ENCODE data around the gene MIER2.

- no peak for TF ChIP-seq CTCF (IDR thresholded peaks at IDR 0.05)
- TF ChIP-seq POLR2A (IDR thresholded peaks at IDR 0.05) = no peak
Observed at GRCh38 chr19:340620-341385, 3.8 kb downstream of the MIER2 start.

Data from body of pancreas (tissue), 4 donors.